ENCODE measurements around the gene OR4N2.
"Not testable (repeated sequence)": the region's sequence is repeated elsewhere in the genome, so short reads cannot be mapped to it uniquely, and the experiment has no call there.

OR4N2 gene

GRCh38 chr14:19819879-19820278, 16.3 kb downstream of the OR4N2 start:
- ATAC-seq, H3K36me3 Mint-ChIP-seq, H3K4me3 Mint-ChIP-seq, H3K27me3 Mint-ChIP-seq, H3K4me1 Mint-ChIP-seq, H3K9me3 Mint-ChIP-seq, H3K27ac Mint-ChIP-seq: not testable (repeated sequence)

GRCh38 chr14:19821016-19821415, 17.4 kb downstream of the OR4N2 start:
- H3K9me3 Mint-ChIP-seq, H3K27ac Mint-ChIP-seq, H3K4me3 Mint-ChIP-seq, H3K36me3 Mint-ChIP-seq, ATAC-seq, H3K4me1 Mint-ChIP-seq, H3K27me3 Mint-ChIP-seq: not testable (repeated sequence)

- H3K4me3 Mint-ChIP-seq: no peak overlapping the region
- H3K4me1 Mint-ChIP-seq: no peaks in the 10 kb centered on the region
- ATAC-seq: no peak
- H3K27ac Mint-ChIP-seq: no peak overlapping the region
- peaks cover 5% of the 10 kb centered on the region for H3K9me3 Mint-ChIP-seq
- H3K36me3 Mint-ChIP-seq: no peaks in the 10 kb centered on the region
- no peaks in the 10 kb centered on the region for H3K27me3 Mint-ChIP-seq
Measured at GRCh38 chr14:19823178-19823577, 19.6 kb downstream of the OR4N2 start.

GRCh38 chr14:19823765-19824164, 20.2 kb downstream of the OR4N2 start:
- Mint-ChIP-seq H3K27ac (no peak overlapping the region), H3K4me1 (no peaks in the 10 kb centered on the region), H3K4me3 (no peak overlapping the region), H3K9me3 (peaks cover 5% of the 10 kb centered on the region), H3K27me3 (no peaks in the 10 kb centered on the region), H3K36me3 (no peaks in the 10 kb centered on the region)
- ATAC-seq: no peak

GRCh38 chr14:19827626-19828244, 24.2 kb downstream of the OR4N2 start:
- H3K4me3 Mint-ChIP-seq, H3K9me3 Mint-ChIP-seq, H3K27ac Mint-ChIP-seq, ATAC-seq, H3K27me3 Mint-ChIP-seq, H3K36me3 Mint-ChIP-seq, H3K4me1 Mint-ChIP-seq: not testable (repeated sequence)

GRCh38 chr14:19828314-19828713, 24.7 kb downstream of the OR4N2 start:
- no peak for ATAC-seq
- Mint-ChIP-seq H3K36me3 (no peaks in the 10 kb centered on the region), H3K4me3 (no peak overlapping the region), H3K27ac (no peak overlapping the region), H3K4me1 (no peaks in the 10 kb centered on the region), H3K9me3 (no peaks in the 10 kb centered on the region), H3K27me3 (no peaks in the 10 kb centered on the region)

GRCh38 chr14:19834203-19834848, 30.8 kb downstream of the OR4N2 start:
- H3K4me1 Mint-ChIP-seq, H3K27me3 Mint-ChIP-seq, H3K9me3 Mint-ChIP-seq, ATAC-seq, H3K4me3 Mint-ChIP-seq, H3K27ac Mint-ChIP-seq, H3K36me3 Mint-ChIP-seq: not testable (repeated sequence)

- H3K36me3 Mint-ChIP-seq: no peaks in the 10 kb centered on the region
- no peak for ATAC-seq
- no peaks in the 10 kb centered on the region for H3K4me1 Mint-ChIP-seq
- H3K27me3 Mint-ChIP-seq: no peaks in the 10 kb centered on the region
- H3K9me3 Mint-ChIP-seq: no peaks in the 10 kb centered on the region
- no peak overlapping the region for H3K27ac Mint-ChIP-seq
- no peak overlapping the region for H3K4me3 Mint-ChIP-seq
Measured at GRCh38 chr14:19838433-19838832, 34.9 kb downstream of the OR4N2 start.

GRCh38 chr14:19851365-19851764, 47.8 kb downstream of the OR4N2 start:
- Mint-ChIP-seq H3K36me3 (no peaks in the 10 kb centered on the region), H3K9me3 (peaks cover 6% of the 10 kb centered on the region), H3K4me3 (no peak overlapping the region), H3K27ac (no peak overlapping the region), H3K27me3 (no peaks in the 10 kb centered on the region), H3K4me1 (no peaks in the 10 kb centered on the region)
- no peak for ATAC-seq

GRCh38 chr14:19866061-19866669, 62.6 kb downstream of the OR4N2 start:
- H3K27ac Mint-ChIP-seq, H3K9me3 Mint-ChIP-seq, H3K36me3 Mint-ChIP-seq, H3K27me3 Mint-ChIP-seq, H3K4me3 Mint-ChIP-seq, H3K4me1 Mint-ChIP-seq, ATAC-seq: not testable (repeated sequence)

GRCh38 chr14:19873178-19873577, 69.6 kb downstream of the OR4N2 start:
- no peaks in the 10 kb centered on the region for H3K36me3 Mint-ChIP-seq
- no peak overlapping the region for H3K27ac Mint-ChIP-seq
- H3K9me3 Mint-ChIP-seq: no peaks in the 10 kb centered on the region

GRCh38 chr14:19874842-19875241, 71.3 kb downstream of the OR4N2 start, which contains the start of gene OR4K2:
TSS of gene OR4K2 (plus strand) at chr14:19875142. CDS start at chr14:19876268, 1,126 bp downstream.
- no peaks in the 10 kb centered on the region for H3K4me1 Mint-ChIP-seq
- no peaks in the 10 kb centered on the region for H3K36me3 Mint-ChIP-seq
- no peaks in the 10 kb centered on the region for H3K9me3 Mint-ChIP-seq
- H3K4me3 Mint-ChIP-seq: no peak within 1 kb of the TSS
- H3K27ac Mint-ChIP-seq: no peak within 1 kb of the TSS
- H3K27me3 Mint-ChIP-seq: no peaks in the 10 kb centered on the region
- ATAC-seq: no peak

More at GRCh38 chr14:19873178-19873577, 69.6 kb downstream of the OR4N2 start:
- ATAC-seq: no peak
- no peaks in the 10 kb centered on the region for H3K27me3 Mint-ChIP-seq
- no peaks in the 10 kb centered on the region for H3K4me1 Mint-ChIP-seq
- H3K4me3 Mint-ChIP-seq: no peak overlapping the region

GRCh38 chr14:19878029-19878642, 74.6 kb downstream of the OR4N2 start:
- Mint-ChIP-seq H3K4me1 (no peaks in the 10 kb centered on the region), H3K4me3 (no peak overlapping the region), H3K36me3 (no peaks in the 10 kb centered on the region), H3K27me3 (no peaks in the 10 kb centered on the region), H3K27ac (no peak overlapping the region), H3K9me3 (no peaks in the 10 kb centered on the region)
- no peak for ATAC-seq

Data from stimulated activated memory B cell treated with anti-CD40 and anti-IgM and Interleukin-4, amounts not matched to agents 10 μg/mL and 1 μg/mL and 100 μg/mL, for 72 hours (primary cell).